HG03025 (cell line): Measurements from ENCODE around the gene RSPRY1.
"Not testable (repeated sequence)": the region's sequence is repeated elsewhere in the genome, so short reads cannot be mapped to it uniquely, and the experiment has no call there.

Source experiments
- ATAC-seq: cut with Tn5 transposase; IDR thresholded peaks from one replicate; pipeline ENCODE4 v1.9.1; 2021; ENCODE audit warnings: mild to moderate bottlenecking, moderate library complexity; ENCODE audit not compliant: unreplicated experiment, low FRiP score

RSPRY1 gene

GRCh38 chr16:57185446-57185944, 634 bp upstream of the RSPRY1 start:
- peak; percentile 31 for ATAC-seq

GRCh38 chr16:57186872-57187854, 1.0 kb downstream of the RSPRY1 start:
- peak; percentile 1 for ATAC-seq

- not testable (repeated sequence) for ATAC-seq
Observed at GRCh38 chr16:57187902-57188710, 2.0 kb downstream of the RSPRY1 start.

GRCh38 chr16:57188711-57189002, 2.5 kb downstream of the RSPRY1 start:
- ATAC-seq: no peak

- not testable (repeated sequence) for ATAC-seq
Observed at GRCh38 chr16:57189527-57189926, 3.4 kb downstream of the RSPRY1 start.

- ATAC-seq: no peak
Observed at GRCh38 chr16:57190136-57190535, 4.0 kb downstream of the RSPRY1 start.

GRCh38 chr16:57191056-57191571, 5.0 kb downstream of the RSPRY1 start:
- ATAC-seq: no peak

- ATAC-seq: no peak
Observed at GRCh38 chr16:57192146-57192545, 6.0 kb downstream of the RSPRY1 start.

GRCh38 chr16:57192720-57193486, 6.8 kb downstream of the RSPRY1 start:
- ATAC-seq: no peak

- no peak for ATAC-seq
Observed at GRCh38 chr16:57194512-57194911, 8.4 kb downstream of the RSPRY1 start.

GRCh38 chr16:57196286-57196685, 10.2 kb downstream of the RSPRY1 start:
- no peak for ATAC-seq

GRCh38 chr16:57196753-57197152, 10.6 kb downstream of the RSPRY1 start:
- no peak for ATAC-seq

- ATAC-seq: not testable (repeated sequence)
Observed at GRCh38 chr16:57200321-57200720, 14.2 kb downstream of the RSPRY1 start.

GRCh38 chr16:57200926-57201325, 14.8 kb downstream of the RSPRY1 start:
- ATAC-seq: not testable (repeated sequence)

- no peak for ATAC-seq
Observed at GRCh38 chr16:57202095-57202886, 16.2 kb downstream of the RSPRY1 start.

- ATAC-seq: no peak
Observed at GRCh38 chr16:57203451-57203850, 17.3 kb downstream of the RSPRY1 start.

- ATAC-seq: no peak
Observed at GRCh38 chr16:57204675-57205074, 18.5 kb downstream of the RSPRY1 start.

- no peak for ATAC-seq
Observed at GRCh38 chr16:57208926-57209325, 22.8 kb downstream of the RSPRY1 start.

GRCh38 chr16:57209780-57210179, 23.7 kb downstream of the RSPRY1 start:
- no peak for ATAC-seq

- ATAC-seq: no peak
Observed at GRCh38 chr16:57213462-57213861, 27.3 kb downstream of the RSPRY1 start.
